Activated CD8-positive, alpha-beta memory T cell treated with anti-CD3 and anti-CD28 coated beads, Interleukin-2, amount 10 ng/mL, durations not matched to agents 7 days and 5 days (primary cell): ENCODE measurements around the gene DGKB. TPM values are rescaled to one million over a fixed set of nuclear protein-coding genes. Genes with fewer than 3 reads are reported as not detected.

ENCODE experiments used
- ATAC-seq: fragments of 150-1000 bp; cut with Tn5 transposase; one replicate; pipeline ENCODE4 v1.10.0; 2021; ENCODE audit warnings: moderate library complexity
- CTCF ChIA-PET: fragments of 350-600 bp; sonication (Branson Sonifier 250); formaldehyde crosslinking; loops from one replicate; lab custom pipeline; 2021; ENCODE audit warnings: antibody characterized with exemption; lab: Charles Lee
- DNase-seq: peaks from one replicate; pipeline ENCODE4 v3.0.0-alpha.2; 2020
- H3K27ac Mint-ChIP-seq: one replicate; pipeline ENCODE4 v1.8.0; 2021; ENCODE audit warnings: mild to moderate bottlenecking, mixed read lengths
- H3K27me3 Mint-ChIP-seq: one replicate; pipeline ENCODE4 v1.8.0; 2021; ENCODE audit warnings: mixed read lengths
- H3K36me3 Mint-ChIP-seq: one replicate; pipeline ENCODE4 v1.8.0; 2021; ENCODE audit warnings: mild to moderate bottlenecking, mixed read lengths
- H3K4me1 Mint-ChIP-seq: one replicate; pipeline ENCODE4 v1.8.0; 2021; ENCODE audit warnings: mixed read lengths
- H3K4me3 Mint-ChIP-seq: one replicate; pipeline ENCODE4 v1.8.0; 2021; ENCODE audit warnings: mild to moderate bottlenecking, moderate library complexity, mixed read lengths
- H3K9me3 Mint-ChIP-seq: one replicate; pipeline ENCODE4 v1.8.0; 2022; ENCODE audit warnings: low read depth, mixed read lengths
- total RNA-seq, 2 experiments: library from RNA; stranded (reverse); gene quantifications; one replicate each; pipeline ENCODE4 v1.2.3, GENCODE V29; 2021

DGKB gene
- total RNA-seq, 2 experiments from 2014 or later: not detected

- H3K9me3 Mint-ChIP-seq: peaks cover 7% of the 10 kb centered on the region
- DNase-seq (no peak), ATAC-seq (no peak)
- no peaks in the 10 kb centered on the region for H3K36me3 Mint-ChIP-seq
- no peak overlapping the region for H3K27ac Mint-ChIP-seq
- no peaks in the 10 kb centered on the region for H3K27me3 Mint-ChIP-seq
- no peak overlapping the region for H3K4me3 Mint-ChIP-seq
- H3K4me1 Mint-ChIP-seq: peaks cover 9% of the 10 kb centered on the region
- CTCF ChIA-PET: no interaction called here
Observed at GRCh38 chr7:14851610-14852009, 50.9 kb downstream of the DGKB start.

- H3K4me1 Mint-ChIP-seq: peaks cover 9% of the 10 kb centered on the region
- H3K4me3 Mint-ChIP-seq: no peak overlapping the region
- H3K27ac Mint-ChIP-seq: no peak overlapping the region
- DNase-seq (no peak), ATAC-seq (no peak)
- H3K27me3 Mint-ChIP-seq: no peaks in the 10 kb centered on the region
- H3K36me3 Mint-ChIP-seq: no peaks in the 10 kb centered on the region
- peaks cover 7% of the 10 kb centered on the region for H3K9me3 Mint-ChIP-seq
- CTCF ChIA-PET: no interaction called here
Observed at GRCh38 chr7:14850039-14850438, 52.5 kb downstream of the DGKB start.

GRCh38 chr7:14846405-14846804 is 56.1 kb downstream of the DGKB start:
- ATAC-seq (no peak), DNase-seq (no peak)
- H3K9me3 Mint-ChIP-seq: peaks cover 5% of the 10 kb centered on the region
- no peaks in the 10 kb centered on the region for H3K27me3 Mint-ChIP-seq
- peaks cover 9% of the 10 kb centered on the region for H3K4me1 Mint-ChIP-seq
- H3K4me3 Mint-ChIP-seq: no peak overlapping the region
- no peaks in the 10 kb centered on the region for H3K36me3 Mint-ChIP-seq
- CTCF ChIA-PET: no interaction called here
- no peak overlapping the region for H3K27ac Mint-ChIP-seq

GRCh38 chr7:14843755-14844154 is 58.8 kb downstream of the DGKB start:
- DNase-seq (no peak), ATAC-seq (no peak)
- Mint-ChIP-seq H3K27ac (no peak overlapping the region), H3K27me3 (no peaks in the 10 kb centered on the region), H3K36me3 (no peaks in the 10 kb centered on the region), H3K9me3 (peaks cover 3% of the 10 kb centered on the region), H3K4me1 (no peaks in the 10 kb centered on the region), H3K4me3 (no peak overlapping the region)
- CTCF ChIA-PET: no interaction called here

GRCh38 chr7:14842523-14842922 is 60.0 kb downstream of the DGKB start:
- Mint-ChIP-seq H3K4me3 (no peak overlapping the region), H3K27me3 (no peaks in the 10 kb centered on the region), H3K4me1 (no peaks in the 10 kb centered on the region), H3K9me3 (peaks cover 3% of the 10 kb centered on the region), H3K36me3 (no peaks in the 10 kb centered on the region), H3K27ac (no peak overlapping the region)
- no peak for ATAC-seq
- CTCF ChIA-PET: no interaction called here
- DNase-seq: no peak

GRCh38 chr7:14841869-14842268 is 60.7 kb downstream of the DGKB start:
- DNase-seq (no peak), ATAC-seq (no peak)
- no peaks in the 10 kb centered on the region for H3K4me1 Mint-ChIP-seq
- no peaks in the 10 kb centered on the region for H3K36me3 Mint-ChIP-seq
- no peak overlapping the region for H3K4me3 Mint-ChIP-seq
- CTCF ChIA-PET: no interaction called here
- peaks cover 3% of the 10 kb centered on the region for H3K9me3 Mint-ChIP-seq
- H3K27ac Mint-ChIP-seq: no peak overlapping the region
- H3K27me3 Mint-ChIP-seq: no peaks in the 10 kb centered on the region

- H3K27ac Mint-ChIP-seq: no peak overlapping the region
- CTCF ChIA-PET: no interaction called here
Observed at GRCh38 chr7:14841086-14841485, 61.5 kb downstream of the DGKB start.

GRCh38 chr7:14839307-14839706 is 63.2 kb downstream of the DGKB start:
- no peaks in the 10 kb centered on the region for H3K27me3 Mint-ChIP-seq

More at GRCh38 chr7:14841086-14841485, 61.5 kb downstream of the DGKB start:
- no peaks in the 10 kb centered on the region for H3K9me3 Mint-ChIP-seq
- H3K36me3 Mint-ChIP-seq: no peaks in the 10 kb centered on the region
- ATAC-seq (no peak), DNase-seq (no peak)
- no peak overlapping the region for H3K4me3 Mint-ChIP-seq
- no peaks in the 10 kb centered on the region for H3K27me3 Mint-ChIP-seq
- no peaks in the 10 kb centered on the region for H3K4me1 Mint-ChIP-seq

GRCh38 chr7:14837216-14837615 is 65.3 kb downstream of the DGKB start:
- Mint-ChIP-seq H3K27me3 (no peaks in the 10 kb centered on the region), H3K9me3 (peaks cover 2% of the 10 kb centered on the region)

More at GRCh38 chr7:14839307-14839706, 63.2 kb downstream of the DGKB start:
- Mint-ChIP-seq H3K27ac (no peak overlapping the region), H3K9me3 (no peaks in the 10 kb centered on the region), H3K4me3 (no peak overlapping the region), H3K36me3 (no peaks in the 10 kb centered on the region), H3K4me1 (peaks cover 5% of the 10 kb centered on the region)
- CTCF ChIA-PET: no interaction called here
- DNase-seq (no peak), ATAC-seq (no peak)

GRCh38 chr7:14836571-14837189 is 65.9 kb downstream of the DGKB start:
- no peaks in the 10 kb centered on the region for H3K27me3 Mint-ChIP-seq
- H3K9me3 Mint-ChIP-seq: peaks cover 2% of the 10 kb centered on the region
- H3K4me1 Mint-ChIP-seq: peaks cover 6% of the 10 kb centered on the region
- ATAC-seq (no peak), DNase-seq (no peak)
- CTCF ChIA-PET: no interaction called here
- no peak overlapping the region for H3K27ac Mint-ChIP-seq
- no peaks in the 10 kb centered on the region for H3K36me3 Mint-ChIP-seq
- no peak overlapping the region for H3K4me3 Mint-ChIP-seq

More at GRCh38 chr7:14837216-14837615, 65.3 kb downstream of the DGKB start:
- Mint-ChIP-seq H3K4me3 (no peak overlapping the region), H3K36me3 (no peaks in the 10 kb centered on the region), H3K4me1 (peaks cover 6% of the 10 kb centered on the region), H3K27ac (no peak overlapping the region)
- DNase-seq: no peak
- ATAC-seq: no peak
- CTCF ChIA-PET: no interaction called here

- no peaks in the 10 kb centered on the region for H3K36me3 Mint-ChIP-seq
- peaks cover 6% of the 10 kb centered on the region for H3K4me1 Mint-ChIP-seq
- CTCF ChIA-PET: no interaction called here
- no peak overlapping the region for H3K4me3 Mint-ChIP-seq
- no peak overlapping the region for H3K27ac Mint-ChIP-seq
- no peaks in the 10 kb centered on the region for H3K27me3 Mint-ChIP-seq
- ATAC-seq: no peak
- H3K9me3 Mint-ChIP-seq: peaks cover 2% of the 10 kb centered on the region
- no peak for DNase-seq
Observed at GRCh38 chr7:14836006-14836405, 66.5 kb downstream of the DGKB start.

GRCh38 chr7:14835384-14835783 is 67.2 kb downstream of the DGKB start:
- no peak for DNase-seq
- Mint-ChIP-seq H3K4me1 (peaks cover 6% of the 10 kb centered on the region), H3K36me3 (no peaks in the 10 kb centered on the region), H3K9me3 (peaks cover 2% of the 10 kb centered on the region), H3K27me3 (no peaks in the 10 kb centered on the region), H3K27ac (no peak overlapping the region), H3K4me3 (no peak overlapping the region)
- no peak for ATAC-seq
- CTCF ChIA-PET: no interaction called here

- Mint-ChIP-seq H3K4me1 (peaks cover 6% of the 10 kb centered on the region), H3K36me3 (no peaks in the 10 kb centered on the region), H3K27ac (no peak overlapping the region), H3K9me3 (peaks cover 2% of the 10 kb centered on the region), H3K27me3 (no peaks in the 10 kb centered on the region), H3K4me3 (no peak overlapping the region)
- ATAC-seq: no peak
- CTCF ChIA-PET: no interaction called here
- DNase-seq: no peak
Observed at GRCh38 chr7:14834883-14835282, 67.7 kb downstream of the DGKB start.

GRCh38 chr7:14834456-14834855 is 68.1 kb downstream of the DGKB start:
- no peak overlapping the region for H3K4me3 Mint-ChIP-seq
- H3K4me1 Mint-ChIP-seq: peaks cover 6% of the 10 kb centered on the region
- H3K9me3 Mint-ChIP-seq: peaks cover 2% of the 10 kb centered on the region
- DNase-seq (no peak), ATAC-seq (no peak)
- H3K27me3 Mint-ChIP-seq: no peaks in the 10 kb centered on the region
- CTCF ChIA-PET: no interaction called here
- no peaks in the 10 kb centered on the region for H3K36me3 Mint-ChIP-seq
- peak overlapping the region; percentile 29 for H3K27ac Mint-ChIP-seq
